Measurements from ENCODE around the gene ANXA8. TPM values are rescaled to one million over a fixed set of nuclear protein-coding genes. Genes with fewer than 3 reads are reported as not detected.
"Not testable (repeated sequence)": the region's sequence is repeated elsewhere in the genome, so short reads cannot be mapped to it uniquely, and the experiment has no call there.

Gene ANXA8
- total RNA-seq, 4 donors from 2014 or later, result 1.3 to 183 (median 117) TPM

DNA sequence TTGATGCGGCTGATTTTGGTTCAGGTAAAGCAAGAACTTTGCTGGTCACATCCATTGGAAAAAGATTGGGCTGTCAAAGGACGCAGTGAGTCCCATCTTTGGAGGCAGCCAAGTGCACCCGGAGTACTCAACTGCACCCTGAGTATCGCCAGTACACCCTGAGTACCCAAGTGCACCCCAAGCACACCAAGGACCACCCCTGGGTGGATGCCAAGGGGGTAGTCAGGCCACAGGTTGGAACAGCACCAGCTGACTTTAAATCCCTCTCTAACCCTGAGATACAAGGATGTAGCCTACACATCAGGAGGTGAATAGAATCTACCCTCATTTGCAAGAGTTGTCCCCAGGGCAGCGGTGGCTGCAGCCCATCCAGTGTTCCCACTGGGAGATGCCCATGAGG is 16.5 kb downstream of the ANXA8 start:
- DNase-seq (ENCODE audit: low spot score); ATAC-seq (ENCODE audit: low FRiP score): not testable (repeated sequence)

DNA sequence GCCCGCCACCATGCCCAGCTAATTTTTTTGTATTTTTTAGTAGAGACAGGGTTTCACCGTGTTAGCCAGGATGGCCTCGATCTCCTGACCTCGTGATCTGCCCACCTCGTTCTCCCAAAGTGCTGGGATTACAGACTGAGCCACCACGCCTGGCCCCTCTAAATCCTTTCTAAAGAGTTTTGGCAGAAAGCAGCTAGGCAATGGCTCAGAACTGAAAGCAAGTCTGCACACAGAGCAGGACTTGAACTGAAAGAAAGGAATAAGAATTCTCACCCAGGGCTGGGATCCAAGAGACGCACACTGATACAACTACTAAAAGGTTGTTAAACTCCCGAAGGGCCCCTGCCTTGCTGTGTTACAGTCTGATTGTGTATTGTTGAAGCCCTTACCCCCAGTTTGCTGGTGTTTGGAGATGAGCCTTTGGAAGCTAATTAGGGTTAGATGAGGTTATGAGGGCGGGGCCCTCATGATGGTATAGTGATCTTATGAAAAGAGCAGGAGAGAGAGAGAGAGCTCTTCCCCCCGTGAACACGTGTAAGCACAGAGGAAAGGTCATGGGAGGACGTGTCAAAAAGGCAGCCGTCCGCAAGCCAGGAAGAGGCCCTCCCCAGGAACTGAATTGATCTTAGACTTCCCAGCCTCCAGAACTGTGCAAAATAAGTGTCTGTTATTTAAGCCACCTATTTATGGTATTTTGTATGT is 18.5 kb downstream of the ANXA8 start:
- peak; percentile 21 for DNase-seq (ENCODE audit: low spot score)
- ATAC-seq (ENCODE audit: low FRiP score), result not testable (repeated sequence)

DNA sequence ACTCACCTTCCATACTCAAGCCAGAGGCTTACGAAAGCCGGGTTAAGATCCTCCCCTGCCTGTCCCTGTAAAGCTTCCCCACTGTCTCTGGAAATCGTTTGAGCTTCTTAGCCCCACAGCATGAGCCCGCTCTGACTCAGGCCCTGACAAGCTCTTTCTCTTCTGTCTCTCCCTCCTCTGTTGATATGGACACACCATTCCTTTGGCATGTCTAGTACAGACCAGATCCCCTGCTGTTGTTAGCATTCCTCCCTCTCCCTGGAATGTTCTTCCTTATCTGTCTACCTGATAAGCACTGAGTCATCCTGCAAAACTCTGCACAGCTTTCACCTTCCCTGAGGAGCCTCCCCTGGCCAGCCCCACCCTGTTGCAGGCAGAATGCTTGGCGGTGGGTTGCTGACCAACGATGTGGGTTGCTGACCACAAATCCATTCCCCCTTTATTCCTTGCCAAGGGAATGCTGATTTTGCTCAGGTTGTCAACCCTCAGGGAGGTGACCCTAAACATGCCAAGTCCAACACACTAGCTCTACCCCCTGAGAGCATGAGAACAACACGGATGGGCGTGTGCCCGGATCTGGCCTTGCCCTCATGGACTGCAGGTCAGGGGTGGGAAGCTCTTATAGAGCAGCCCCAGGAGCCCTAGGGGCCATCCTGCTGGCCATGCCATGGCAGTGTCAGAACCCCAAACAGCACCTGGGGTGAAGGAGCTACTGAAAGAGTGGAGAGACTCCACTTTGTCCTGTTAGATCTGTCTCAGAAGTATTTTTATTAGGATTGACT is 21.1 kb downstream of the ANXA8 start:
- ATAC-seq (ENCODE audit: low FRiP score), result peak; percentile 92
- not testable (repeated sequence) for DNase-seq (ENCODE audit: low spot score)

DNA sequence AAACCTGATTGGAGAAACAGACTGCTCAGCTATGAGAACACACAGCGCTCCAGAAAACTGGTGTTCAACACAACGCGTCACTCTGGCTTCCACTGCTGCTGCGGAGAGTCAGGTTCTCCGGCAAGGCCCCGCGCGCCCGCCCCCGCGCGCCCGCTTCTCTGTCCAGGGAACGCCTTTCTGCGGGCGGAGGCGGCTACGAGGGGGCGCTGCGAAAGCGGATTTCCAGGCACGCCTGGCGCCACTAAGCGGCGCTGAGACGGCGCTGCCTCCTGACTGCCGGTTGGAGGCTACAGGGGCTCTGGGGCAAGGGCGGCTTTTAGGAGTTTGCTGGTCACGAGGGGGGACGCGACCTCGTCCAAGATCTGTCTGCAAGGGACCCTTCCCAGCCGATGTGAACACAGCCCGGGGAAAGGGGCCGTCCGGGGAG is 22.6 kb downstream of the ANXA8 start:
- not testable (repeated sequence) for DNase-seq (ENCODE audit: low spot score)
- peak; percentile 69 for ATAC-seq (ENCODE audit: low FRiP score)

DNA sequence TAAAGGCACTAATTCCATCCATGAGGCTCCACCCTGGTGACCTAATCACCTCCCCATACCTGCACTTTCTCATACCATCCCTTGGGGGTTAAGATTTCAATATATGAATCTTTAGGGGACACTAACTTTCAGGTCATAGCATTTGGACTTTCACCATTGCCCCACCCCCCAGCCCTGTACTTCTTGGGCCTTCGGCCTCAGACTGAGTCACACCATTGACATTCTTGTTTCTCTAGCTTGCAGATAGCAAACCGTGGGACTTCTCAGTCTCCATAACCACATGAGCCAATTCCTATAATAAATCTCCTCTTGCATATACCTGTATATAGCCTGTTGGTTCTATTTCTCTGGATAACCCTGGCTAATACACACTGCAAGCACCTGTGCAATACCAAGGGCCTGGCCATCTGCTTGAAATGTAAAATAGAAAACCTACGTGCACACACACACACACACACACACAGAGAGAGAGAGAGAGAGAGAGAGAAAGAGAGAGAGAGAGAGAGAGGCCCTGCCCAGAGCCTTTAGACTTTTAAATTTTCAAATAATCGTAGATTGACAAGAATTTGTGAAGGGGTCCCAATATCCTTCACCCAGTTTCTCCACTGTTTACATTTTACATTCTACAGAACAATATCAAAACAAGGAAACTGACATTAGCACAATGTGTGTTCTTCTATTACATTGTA is 25.3 kb downstream of the ANXA8 start:
- no peak for DNase-seq (ENCODE audit: low spot score)
- TF ChIP-seq, protein P1, sequence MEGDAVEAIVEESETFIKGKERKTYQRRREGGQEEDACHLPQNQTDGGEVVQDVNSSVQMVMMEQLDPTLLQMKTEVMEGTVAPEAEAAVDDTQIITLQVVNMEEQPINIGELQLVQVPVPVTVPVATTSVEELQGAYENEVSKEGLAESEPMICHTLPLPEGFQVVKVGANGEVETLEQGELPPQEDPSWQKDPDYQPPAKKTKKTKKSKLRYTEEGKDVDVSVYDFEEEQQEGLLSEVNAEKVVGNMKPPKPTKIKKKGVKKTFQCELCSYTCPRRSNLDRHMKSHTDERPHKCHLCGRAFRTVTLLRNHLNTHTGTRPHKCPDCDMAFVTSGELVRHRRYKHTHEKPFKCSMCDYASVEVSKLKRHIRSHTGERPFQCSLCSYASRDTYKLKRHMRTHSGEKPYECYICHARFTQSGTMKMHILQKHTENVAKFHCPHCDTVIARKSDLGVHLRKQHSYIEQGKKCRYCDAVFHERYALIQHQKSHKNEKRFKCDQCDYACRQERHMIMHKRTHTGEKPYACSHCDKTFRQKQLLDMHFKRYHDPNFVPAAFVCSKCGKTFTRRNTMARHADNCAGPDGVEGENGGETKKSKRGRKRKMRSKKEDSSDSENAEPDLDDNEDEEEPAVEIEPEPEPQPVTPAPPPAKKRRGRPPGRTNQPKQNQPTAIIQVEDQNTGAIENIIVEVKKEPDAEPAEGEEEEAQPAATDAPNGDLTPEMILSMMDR (IDR thresholded peaks at IDR 0.05), result no peak
- ATAC-seq (ENCODE audit: low FRiP score), result no peak

DNA sequence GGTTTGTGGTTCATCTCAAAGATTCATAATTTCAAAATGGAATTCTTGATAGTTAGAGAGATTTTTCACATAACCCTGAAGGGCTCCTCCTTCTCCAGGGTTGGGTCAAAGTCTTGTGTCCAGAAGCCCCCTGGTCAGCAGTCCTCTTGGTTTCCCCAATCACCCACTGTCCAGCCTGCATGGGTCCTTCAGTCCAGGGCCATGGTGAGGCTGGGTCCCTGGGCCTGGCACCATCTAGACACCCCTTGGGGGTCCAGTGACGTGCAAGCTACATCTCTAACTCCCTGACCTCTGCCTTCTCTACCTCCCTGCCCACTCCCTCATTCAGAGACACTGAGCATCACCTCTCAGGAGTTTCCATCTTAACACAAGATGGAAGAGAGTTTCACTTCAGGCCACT is 26.1 kb downstream of the ANXA8 start:
- DNase-seq (ENCODE audit: low spot score) (no peak), ATAC-seq (ENCODE audit: low FRiP score) (no peak)
- TF ChIP-seq, protein P1 (IDR thresholded peaks at IDR 0.05), result no peak

DNA sequence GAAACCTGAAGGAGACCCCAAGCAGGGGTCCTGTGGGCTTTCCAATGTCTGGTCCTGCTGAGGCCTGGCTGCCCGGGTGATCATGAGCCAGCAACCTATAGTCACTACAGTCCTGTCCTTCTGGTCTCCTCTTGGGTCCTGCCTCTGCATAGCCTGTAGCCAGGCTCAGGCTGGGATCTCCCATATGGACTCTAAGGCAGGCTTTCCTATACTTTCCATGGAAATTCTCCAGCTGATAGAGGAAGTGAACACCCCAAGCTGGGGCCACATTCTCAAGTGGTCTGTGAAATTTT is 26.4 kb downstream of the ANXA8 start:
- DNase-seq (ENCODE audit: low spot score) (no peak), ATAC-seq (ENCODE audit: low FRiP score) (no peak)
- TF ChIP-seq, protein P1 (IDR thresholded peaks at IDR 0.05), result no peak

DNA sequence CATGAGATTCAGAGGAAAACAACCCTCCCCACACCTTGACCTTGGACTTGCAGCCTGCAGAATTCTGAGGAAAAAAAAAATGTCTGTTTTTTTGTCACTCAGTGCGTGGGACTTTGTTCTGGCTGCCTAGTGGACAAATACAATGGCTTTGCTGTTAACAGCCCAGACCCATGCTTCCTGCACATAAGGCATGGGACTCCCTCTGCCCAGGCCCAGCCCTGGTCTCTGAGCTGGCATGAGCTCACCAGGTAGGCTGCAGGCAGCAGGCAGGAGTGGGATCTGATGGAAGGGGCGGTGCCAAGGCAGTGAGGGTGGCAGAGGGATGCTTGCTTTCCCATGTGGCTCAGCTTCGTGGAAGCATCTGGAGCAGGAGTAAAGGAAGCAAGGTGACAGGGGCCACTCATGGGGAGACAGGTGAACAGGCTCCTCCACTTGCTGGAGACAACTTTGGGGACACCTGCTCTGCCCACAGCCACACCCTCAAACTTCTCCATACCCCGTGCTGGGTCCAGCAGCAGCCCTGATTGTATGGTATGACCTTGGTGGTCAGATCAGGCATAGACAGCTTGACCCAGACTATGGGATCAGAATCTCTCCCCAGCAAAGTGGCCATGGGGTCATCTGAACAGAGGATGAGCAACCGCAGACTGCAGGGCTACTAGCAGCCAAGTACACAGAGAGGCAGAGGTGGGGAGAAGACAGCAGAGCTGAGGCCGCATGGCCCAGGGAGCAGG is 27.0 kb downstream of the ANXA8 start:
- DNase-seq (ENCODE audit: low spot score) (no peak), ATAC-seq (ENCODE audit: low FRiP score) (no peak)
- TF ChIP-seq, protein P1 (IDR thresholded peaks at IDR 0.05), result no peak

All from omental fat pad (tissue), 4 donors.